NCI-H82 treated with DMSO at 0.1 percent for 48 hours (cell line): Measurements from ENCODE around the gene FRMD1.

Source experiments
- DNase-seq: peaks from one replicate; lab custom pipeline; 2025; ENCODE audit not compliant: unreplicated experiment; lab: John Stamatoyannopoulos, UW

FRMD1 gene

DNA sequence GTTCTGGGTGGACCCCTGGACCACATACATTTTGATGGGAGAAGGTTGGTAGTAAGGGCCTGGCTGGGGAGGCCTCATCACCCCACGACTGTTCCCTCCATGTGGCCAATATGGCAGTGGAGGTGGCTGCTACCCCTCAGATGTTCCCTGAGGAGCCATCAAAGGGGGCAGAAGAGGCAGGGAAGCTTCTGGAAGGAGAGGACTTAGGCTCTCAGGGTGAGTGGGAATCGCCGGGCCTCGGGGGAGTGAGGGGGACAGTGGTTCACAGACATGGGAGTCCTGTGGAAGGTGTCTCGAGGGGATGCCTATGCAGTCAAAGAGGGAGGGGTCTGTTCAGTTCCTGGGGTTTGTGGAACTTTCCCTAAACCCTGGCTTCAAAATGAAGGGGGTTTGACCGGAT is 32.9 kb upstream of the FRMD1 start:
- no peak for DNase-seq

DNA sequence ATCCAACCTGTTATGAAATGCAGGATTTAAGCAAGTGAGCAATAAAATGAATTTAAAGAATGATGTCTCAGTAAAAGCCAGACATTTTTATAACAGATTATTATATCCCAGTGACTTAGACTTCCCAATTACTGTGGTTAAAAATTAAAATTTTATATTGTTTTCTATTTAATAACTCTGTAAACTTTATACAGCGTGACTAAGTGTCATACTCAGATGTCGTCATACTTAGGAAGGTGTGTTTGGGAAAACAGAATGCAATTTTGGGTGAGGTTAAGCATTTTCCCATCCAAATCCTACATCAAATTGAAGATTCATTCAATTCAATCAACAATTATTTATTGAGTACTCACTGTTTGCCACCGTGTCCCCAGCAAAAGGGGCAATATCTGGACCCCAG is 31.4 kb upstream of the FRMD1 start:
- no peak for DNase-seq

DNA sequence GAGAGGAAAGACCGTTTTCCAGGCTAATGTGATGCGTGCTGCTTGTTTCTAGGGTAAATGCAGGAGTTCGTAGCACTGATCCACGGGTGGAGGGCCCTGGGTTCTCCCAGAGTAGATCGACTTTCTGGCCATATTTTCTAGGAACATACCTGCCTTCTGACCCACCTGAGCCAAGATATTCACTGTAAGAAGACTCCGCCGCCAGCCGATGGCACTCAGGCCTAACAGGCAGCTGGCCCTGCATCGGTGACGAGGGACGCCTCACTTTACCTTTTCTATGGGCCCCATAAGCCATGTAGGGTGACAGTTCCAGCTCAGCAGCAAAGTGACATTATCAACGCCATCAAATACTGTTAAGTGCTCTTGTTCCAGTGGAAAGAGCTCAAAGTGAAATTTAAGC is 30.2 kb upstream of the FRMD1 start:
- no peak for DNase-seq

DNA sequence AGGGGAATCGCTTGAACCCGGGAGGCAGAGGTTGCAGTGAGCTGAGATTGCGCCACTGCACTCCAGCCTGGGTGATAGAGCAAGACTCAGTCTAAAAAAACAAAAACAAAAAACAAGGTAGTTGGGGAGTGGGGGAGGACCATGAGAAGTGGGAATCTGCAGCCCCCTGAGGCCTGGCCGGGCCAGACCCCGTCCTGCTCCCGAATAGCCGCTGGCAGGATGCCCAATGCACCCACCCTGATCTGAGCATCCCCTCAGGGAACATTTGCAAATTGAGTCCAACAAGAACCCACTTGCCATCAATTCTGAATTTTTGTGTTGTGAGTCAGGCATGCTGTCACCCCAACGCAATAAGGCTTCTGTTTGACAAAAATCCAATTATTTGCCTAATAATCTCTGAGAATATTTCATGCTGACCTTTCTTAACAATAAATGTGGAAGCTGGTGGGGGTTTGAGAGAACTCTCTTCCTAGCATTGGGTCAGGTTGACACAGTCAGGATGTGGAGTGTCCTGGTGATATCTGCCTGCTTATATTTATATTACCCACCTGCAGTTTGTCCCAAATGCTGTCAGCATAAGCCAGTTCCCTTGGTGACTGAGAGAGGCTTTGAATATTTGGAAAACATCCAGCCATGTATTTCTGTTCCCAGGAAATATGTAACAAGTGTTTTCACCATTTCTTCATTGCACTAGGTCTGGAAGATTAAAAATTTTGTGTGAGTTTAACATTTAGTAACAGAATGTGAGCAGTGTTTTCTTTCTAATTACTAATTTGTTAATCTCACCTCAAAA is 28.4 kb upstream of the FRMD1 start:
- DNase-seq = no peak

DNA sequence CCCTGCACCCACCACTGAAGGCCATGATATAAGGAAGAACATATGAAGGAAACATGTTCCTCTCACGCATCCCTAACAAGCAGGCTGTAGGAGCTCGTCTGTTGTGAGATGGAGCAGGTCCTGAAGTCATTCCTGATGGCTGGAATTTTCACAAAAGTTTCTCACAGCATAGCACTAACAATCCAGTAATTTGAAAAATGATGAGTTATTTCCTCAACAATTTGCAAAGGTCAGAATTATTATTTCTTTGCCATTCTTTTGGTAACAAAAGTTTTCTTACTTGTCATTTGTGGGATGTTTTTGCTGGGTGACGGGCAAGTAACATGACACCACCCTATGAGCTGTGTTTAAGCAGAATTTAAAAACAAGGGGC is 27.6 kb upstream of the FRMD1 start:
- no peak for DNase-seq

DNA sequence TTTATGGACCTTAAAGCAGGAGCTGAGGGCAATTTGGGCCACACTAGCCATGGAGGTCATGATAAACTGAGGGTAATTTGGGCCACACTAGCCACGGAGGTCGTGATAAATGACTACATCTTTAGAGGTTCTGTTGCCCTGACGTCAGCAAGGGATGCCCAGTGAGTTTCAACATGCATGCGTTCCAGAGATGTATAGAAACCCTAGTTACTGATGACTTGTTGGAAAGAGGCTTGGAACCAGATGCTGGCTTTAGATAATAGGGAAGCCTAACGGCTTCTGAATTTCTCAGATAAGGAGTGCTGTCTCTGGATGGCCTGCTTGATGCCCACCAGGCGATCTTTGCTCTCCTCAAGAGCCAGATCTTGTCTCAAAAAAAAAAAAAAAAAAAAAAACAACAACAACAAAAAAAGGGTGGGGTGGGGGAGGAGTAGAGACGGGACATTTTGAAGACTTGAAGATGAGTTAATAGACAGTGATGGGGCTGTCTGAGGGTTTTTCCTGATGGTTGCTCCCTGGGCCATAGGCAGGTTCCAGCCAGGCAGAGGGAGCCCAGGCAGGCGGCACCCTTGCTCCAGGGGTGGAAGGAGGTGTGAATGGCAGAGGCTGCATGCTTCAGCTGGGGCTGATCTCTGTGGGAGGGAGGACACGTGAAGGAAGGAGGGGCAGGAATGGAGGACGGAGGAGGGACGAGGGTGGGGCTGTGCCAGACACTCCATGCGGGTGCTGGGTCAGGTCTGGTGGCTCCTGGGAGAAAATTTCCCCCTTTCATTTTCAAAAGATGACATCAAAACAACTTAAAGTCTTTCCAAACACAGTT is 27.0 kb upstream of the FRMD1 start:
- DNase-seq = no peak

DNA sequence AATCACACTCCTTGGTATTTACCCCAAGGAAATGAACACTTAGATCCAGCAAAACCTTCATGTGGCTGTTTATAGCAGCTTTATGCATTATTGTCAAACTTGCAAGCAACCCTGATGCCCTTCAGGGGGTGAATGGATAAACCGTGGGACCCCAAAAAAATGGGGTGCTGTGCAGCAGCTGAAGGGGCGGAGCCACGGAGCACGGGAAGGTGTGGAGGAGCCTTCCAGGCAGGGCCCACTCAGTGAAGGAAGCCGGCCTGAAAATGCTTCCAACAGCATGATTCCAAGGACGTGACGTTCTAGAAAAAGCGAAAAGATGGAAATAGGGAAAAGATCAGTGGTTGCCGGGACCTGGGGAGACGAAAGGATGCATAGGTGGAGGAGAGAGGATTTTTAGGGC is 25.6 kb upstream of the FRMD1 start:
- no peak for DNase-seq

DNA sequence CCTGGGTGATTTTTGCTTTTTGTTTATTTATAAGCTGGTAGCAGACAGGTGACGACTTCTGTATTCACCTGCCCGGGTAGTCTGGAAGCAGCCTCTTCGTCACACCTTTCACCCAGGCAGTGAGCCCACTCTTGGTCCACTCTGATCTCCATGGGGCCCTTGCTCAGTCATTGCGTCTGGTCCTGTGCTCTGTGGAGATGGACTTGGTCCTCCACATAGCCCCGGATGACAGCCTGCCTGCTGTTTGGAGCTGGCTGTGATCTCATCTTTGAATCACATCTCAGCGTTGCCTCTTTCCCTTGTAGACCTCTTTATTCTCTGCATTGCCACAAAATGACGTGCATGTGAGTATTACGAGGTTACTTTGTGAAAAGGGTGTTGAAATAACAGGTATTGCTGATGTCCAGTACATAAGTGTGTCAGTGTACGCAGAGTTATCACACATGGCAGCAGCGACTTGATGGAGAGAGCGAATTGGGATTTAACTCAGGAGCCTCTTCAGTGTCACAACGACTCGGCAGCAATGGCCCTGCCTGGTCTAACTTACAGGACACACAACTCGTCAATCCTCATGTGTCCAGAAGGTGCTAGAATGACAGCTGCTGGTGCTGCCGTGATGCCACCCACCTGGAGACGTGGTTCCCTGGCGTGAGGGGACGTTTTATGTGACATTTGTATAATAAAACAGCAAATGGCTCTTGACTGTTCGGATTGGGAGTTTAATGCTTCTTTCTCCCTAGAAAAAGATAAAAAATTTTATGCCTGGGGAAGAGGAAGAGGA is 24.2 kb upstream of the FRMD1 start:
- DNase-seq = no peak

DNA sequence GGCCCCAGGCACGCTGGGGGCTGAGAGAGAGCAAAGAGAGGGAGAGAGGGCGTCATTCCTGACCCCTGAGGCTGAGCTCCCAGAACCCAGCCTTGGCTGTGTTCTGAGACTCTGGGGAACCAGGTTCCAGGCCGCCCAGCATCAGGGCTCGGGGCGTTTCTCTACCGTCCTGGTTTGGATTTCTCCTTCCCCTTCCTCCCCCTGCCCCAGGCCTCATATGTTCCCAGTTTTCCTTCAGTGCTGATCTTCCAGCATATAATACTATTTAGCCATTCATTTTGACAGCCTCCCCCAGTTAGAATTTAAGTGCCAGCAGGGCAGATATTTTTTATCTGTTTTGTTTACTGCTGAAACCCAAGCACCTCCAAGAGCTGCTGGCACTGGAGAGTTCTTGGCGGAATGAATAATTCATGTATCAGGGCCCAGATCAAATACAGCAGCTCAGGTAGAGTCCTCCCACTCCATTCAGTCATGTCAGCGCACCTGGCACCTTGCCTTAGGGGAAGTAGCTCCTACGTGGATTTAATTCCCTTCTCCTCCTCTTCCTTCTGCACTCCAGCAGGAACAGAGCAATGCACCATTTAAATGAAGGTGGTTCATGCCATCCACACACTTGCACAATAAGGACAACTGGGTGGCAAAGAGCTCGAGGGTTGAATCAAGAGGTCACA is 23.4 kb upstream of the FRMD1 start:
- no peak for DNase-seq

DNA sequence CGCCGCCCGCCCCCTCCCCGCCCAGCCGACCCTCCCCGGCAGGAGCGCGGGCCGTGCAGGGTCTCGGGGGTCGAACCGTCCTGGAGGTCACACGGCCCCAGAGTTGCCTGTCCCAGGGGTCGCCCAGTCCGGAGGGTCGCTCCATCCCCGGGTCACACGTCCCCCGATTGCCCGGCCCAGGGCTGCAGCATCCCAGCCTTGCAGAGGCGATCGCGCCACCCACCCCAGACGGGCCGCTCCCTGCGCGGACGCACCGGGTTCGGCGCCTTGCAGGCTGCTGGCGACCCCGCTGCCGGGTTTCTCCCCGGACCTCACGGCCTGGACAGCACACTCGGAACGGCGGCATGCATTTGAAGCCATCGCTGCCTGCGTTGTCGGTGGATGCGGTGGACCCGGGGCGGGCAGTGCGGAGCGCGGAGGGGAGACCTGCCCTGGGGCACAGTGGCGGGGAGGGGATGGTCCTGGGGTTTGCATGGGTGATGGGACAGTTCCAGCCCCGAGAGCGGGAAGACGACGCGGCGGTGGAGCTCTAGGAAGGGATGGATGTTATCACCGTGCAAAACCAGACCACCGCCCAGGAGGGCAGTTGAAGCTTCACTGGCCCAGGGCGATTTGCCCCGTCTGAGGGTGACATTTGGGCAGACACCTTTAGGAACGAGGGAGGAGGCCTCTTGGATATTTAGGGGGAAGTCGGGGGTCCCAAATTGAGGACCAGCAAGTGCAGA is 22.7 kb upstream of the FRMD1 start:
- no peak for DNase-seq

DNA sequence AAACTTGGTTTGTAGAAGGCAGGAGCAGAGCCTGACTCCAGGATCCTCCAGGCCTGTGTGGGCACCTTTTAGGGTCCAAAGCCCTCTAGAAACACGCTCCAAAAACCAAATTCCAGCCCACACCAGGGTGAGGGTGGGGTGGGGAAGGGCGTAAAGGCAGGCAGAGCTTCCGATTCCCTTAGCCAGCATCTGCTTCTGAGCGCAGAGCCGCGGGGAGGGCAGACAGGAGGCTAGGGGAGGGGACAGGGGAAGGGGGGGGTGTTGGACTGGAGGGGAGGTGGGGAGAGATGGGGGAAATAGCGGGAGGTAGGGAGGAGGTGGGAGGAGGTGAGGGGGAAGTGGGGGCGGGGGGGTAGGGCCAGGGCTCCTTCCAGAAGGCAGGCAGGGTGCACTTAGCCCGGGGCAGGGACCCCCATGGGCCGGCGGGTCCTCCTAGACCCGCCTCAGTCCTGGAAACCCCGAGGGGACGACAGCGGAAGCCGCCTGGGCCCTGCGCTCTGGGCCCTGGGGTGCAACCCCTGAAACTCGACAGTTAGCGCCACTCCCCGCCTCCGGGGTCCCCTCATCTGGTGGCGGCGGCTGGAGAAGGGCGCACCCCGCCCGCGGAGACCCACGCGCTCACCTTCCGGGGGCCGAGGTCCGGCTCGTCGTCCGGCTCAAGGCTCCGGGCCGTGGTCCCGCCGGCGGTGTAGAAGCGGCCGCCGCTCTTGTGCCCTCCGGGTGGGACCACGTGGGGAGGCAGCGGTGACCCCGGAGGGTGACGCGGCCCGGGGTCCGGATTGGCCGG is 22.0 kb upstream of the FRMD1 start:
- DNase-seq = no peak

DNA sequence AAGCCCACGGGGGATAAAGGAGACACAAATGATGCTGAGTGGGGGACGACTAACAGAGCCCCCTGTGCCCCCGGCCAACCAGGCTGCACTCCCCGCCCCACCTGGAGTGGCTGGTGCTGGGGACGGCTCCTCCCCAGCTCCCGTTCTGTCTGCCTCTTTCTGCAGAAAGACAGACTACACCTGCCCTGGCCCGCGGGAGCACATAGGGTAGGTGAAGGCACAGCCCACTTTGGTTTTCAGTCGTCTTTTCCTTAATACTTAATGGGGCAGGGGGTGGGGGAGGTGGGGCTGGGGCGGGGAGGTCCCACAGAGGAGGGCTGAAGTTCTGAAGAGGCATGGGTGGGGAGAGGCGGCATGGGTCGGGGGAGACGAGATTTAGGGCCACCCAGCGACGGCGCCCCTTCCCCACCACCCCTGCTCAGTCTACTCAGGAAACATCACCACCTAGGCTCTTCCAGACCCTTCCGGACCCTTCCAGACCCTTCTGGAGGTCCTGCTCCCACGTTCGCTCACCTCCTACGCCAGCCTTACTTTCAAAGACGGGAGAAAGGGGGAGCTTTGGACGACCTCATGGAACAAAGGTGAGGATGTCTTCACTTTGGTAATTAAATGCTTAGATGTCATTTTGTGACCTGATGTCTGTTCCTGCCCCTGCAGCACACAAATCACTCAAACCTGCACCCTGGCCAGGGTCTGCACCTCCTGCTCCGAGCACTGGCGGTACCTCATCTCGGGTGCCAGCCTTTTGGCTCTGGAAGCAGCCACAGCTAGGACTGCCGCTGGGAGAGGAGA is 21.2 kb upstream of the FRMD1 start:
- no peak for DNase-seq

DNA sequence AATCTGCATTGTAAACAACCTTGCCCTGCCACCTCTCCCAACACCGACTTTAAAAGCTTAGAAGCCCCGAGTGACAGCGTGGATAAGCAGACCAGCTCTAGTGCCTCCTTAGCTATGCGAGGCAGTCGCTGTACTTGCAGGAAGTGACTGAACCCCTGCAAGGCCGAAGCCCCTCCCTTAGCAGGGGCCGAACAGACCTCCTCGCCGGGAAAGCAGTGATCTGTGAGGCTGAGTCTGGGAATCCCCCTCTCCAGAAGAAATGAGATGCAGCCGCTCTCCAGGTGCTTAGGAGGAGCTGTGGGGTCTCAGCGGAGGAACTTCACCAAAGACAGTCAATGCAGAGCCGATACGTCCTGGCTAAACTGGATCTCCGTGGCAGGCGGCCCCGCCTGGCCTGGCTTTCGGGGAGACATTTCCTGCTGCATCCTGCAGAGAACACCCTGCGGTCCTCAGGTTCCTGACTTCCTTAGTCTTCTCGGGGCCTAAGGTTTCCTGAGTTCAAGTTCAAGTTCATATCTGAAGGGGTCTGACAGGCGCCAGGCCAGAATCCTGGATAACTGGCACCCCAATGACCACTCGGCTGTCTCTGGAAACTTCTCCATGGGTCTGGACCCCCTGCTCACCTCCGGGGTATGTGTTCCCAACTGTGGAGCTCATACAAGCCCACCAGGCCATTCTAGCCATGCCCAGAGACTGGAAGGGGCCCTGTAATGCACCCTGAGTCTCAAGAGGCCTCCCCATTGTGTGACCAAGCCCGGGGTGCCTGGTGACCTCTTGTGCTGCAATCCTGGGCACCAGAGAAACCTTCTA is 20.4 kb upstream of the FRMD1 start:
- no peak for DNase-seq

DNA sequence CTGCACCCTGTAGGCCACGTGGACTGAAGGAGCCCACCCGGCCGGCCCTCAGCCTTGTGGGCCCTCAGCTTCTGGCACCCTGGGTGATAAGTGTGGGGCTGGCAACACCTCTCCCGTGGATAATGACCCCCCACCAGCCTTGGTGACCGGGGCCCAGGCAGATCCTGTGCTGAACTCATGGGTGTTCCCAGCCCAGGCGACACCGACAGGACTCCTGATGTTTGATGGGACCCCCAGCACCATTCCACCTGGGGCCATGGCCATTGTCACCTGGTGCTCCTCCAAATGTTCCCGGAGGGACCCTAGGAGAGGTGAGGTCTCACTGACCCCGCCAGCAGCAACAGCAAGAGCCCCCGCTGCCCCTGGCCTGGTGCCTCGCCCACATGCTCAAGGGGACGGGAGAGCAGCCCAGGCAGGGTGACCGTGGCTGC is 19.4 kb upstream of the FRMD1 start:
- no peak for DNase-seq

DNA sequence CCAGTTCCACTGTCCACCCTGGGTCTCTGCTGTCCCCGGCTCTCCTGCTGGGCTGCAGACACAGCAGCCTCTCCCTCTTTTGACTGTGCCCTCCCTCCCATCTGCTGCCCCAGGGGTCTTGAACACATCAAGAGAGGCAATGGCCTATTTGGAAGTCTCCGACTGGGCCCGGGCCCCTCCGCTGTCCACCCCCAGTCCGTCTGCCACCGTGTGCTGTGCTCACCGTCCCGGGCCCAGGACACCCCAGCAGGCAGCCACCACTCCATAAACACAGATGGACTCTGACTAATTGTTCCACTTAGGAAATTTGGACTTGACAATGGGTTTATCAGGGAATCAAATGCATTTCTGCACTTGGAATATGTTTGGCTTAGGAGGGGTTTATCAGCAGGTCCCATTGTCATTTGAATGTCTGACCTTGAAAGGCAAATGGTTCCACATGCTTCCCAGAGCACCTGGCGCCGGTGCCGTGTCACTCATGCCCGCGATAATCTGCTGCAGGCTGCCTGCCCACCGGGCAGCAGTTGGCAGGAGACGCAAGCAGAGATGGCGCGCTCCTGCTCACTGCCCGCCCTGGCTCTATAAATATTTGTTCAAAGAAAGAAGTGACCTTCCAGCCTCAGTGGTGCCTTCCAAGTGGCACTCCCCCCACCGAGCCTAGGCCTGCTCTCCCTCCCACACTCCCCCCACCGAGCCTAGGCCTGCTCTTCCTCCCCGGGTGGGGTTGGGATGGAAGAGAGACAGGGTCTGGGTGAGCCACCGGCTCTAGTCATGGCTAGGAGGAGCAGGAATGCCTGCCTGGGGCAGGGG is 18.8 kb upstream of the FRMD1 start:
- DNase-seq = no peak

DNA sequence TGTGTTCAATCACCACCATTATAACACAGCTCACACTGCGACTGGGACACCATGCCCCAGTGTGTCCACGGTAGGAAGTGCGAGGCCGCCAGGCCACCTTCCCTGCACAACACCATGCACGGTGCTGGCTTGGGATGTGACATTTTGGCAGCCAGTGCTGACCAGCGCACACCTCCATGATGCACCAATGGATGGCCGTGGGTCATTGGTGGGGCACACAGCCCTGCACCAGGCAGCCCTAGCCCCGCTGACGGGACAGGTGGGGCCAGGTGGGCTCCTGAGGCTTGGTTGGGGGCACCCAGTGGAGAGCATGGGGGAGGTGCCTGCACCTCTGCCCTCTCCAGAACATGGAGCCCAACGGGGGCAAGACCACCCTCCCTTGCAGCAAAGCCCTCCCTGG is 18.2 kb upstream of the FRMD1 start:
- no peak for DNase-seq

DNA sequence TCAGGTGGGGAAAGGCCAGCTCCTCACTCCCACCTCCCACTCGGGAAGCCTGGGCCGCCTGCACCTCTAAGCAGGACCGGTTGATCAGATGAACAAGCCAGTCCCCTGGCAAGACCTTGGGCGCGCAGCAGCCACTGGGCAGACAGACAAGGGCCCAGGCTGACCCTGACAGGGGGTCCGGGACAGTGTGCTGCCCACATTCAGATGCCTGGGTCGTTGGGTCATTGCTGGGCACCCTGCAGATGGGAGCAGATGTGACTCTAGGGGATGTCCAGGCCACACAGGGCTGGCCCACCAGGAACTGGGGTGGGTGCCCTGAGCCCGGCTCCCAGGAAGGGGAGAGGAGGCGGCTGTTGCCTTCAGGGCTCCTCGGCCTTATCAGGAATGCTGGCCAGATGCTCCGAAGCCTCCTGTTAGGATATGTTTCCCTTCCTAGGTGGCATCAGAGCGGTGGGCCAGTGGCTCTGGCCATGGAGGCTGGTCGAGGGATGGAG is 17.3 kb upstream of the FRMD1 start:
- DNase-seq = no peak
